Loucy (cell line): ENCODE results near the gene EIF4EBP2.

Experiments
- EZH2phosphoT487 ChIP-seq: fragments of 200-600 bp; IDR thresholded peaks from 2 replicates; pipeline ENCODE4 v1.6.1; 2018; ENCODE audit warnings: antibody characterized with exemption, mild to moderate bottlenecking, moderate library complexity, borderline replicate concordance
- TF ChIP-seq, protein P1 (sequence below): fragments of 200-600 bp; sonication (generic); conservative IDR thresholded peaks from 2 replicates; pipeline ENCODE4 v1.5.1; 2014; ENCODE audit warnings: mild to moderate bottlenecking, antibody characterized with exemption, low read length

DNA sequence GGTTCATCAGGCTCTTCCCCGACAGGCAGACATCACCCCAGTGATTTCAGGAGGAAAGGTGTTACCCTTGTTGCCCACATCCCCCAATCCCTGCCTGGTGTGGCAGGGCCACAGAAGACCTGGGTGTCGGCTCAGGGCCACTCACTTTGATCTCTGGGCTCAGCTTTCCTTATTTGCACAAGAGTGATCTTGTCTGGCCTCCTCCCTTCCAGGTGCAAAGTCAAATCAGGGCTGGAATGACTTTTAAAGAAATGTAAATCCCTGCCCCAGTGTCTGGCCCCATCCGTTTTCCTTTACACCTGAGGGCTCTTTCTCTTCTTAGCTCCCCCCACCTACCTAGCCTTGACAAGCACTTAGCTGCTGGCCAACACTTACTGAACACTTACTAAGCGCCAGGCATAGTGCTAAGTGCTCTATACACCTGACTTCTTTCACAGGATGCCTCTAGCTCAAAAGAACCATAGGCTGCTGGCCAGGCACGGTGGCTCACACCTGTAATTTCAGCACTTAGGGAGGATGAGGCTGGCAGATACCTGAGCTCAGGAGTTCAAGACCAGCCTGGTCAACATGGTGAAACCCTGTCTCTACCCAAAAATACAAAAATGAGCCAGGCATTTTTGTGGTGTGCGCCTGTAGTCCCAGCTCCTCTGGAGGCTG is 38.5 kb downstream of the EIF4EBP2 start:
- TF ChIP-seq, protein P1, sequence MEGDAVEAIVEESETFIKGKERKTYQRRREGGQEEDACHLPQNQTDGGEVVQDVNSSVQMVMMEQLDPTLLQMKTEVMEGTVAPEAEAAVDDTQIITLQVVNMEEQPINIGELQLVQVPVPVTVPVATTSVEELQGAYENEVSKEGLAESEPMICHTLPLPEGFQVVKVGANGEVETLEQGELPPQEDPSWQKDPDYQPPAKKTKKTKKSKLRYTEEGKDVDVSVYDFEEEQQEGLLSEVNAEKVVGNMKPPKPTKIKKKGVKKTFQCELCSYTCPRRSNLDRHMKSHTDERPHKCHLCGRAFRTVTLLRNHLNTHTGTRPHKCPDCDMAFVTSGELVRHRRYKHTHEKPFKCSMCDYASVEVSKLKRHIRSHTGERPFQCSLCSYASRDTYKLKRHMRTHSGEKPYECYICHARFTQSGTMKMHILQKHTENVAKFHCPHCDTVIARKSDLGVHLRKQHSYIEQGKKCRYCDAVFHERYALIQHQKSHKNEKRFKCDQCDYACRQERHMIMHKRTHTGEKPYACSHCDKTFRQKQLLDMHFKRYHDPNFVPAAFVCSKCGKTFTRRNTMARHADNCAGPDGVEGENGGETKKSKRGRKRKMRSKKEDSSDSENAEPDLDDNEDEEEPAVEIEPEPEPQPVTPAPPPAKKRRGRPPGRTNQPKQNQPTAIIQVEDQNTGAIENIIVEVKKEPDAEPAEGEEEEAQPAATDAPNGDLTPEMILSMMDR, result no peak
- TF ChIP-seq EZH2phosphoT487, result no peak
